Measurements from ENCODE around the gene SEMA5B. TPM values are rescaled to one million over a fixed set of nuclear protein-coding genes. Genes with fewer than 3 reads are reported as not detected.

The SEMA5B gene
- total and polyA plus RNA-seq, 9 of the 15 experiments (the other 6 are each of a cell fraction or from before 2014, with no cell fraction given): not detected

- TF ChIP-seq PKNOX1 (IDR thresholded peaks at IDR 0.05): no peak
- TF ChIP-seq SOX6 (IDR thresholded peaks at IDR 0.05): no peak
- TF ChIP-seq ZNF175 (CRISPR knock-in tag; IDR thresholded peaks at IDR 0.05; ENCODE audit: low read depth): no peak
Observed at GRCh38 chr3:122934251-122934650, 93.3 kb downstream of the SEMA5B start (continued).

- no peaks in the 10 kb centered on the region for H4K20me1 ChIP-seq (replicated peaks; ENCODE audit: control insufficient read depth, insufficient read depth, low read length)
- no peaks in the 10 kb centered on the region for H3K9me1 ChIP-seq (ENCODE audit: control insufficient read depth, insufficient read depth, low read length)
- H3K4me3 ChIP-seq: no peak overlapping the region
- in situ Hi-C loops (cut with MboI): no loop called here
- intact Hi-C loops (cut with micrococcal nuclease): no loop called here
- ATAC-seq: no peak
- no peaks in the 10 kb centered on the region for H3K79me2 ChIP-seq (ENCODE audit: control insufficient read depth, insufficient read depth, low read length)
- no TSS peak for BruUV-seq (replicated peaks)
- ChIA-PET POLR2A (interaction anchor here (0.6 kb wide), 1 partner anchor 68 kb away, joined by 3 read pairs; no protein-coding TSS in a partner anchor), CTCF (ENCODE audit: low intra/inter-chr PET ratio) (no interaction called here)
- H3K36me3 ChIP-seq (ENCODE audit: control insufficient read depth, insufficient read depth, low read length): no peaks in the 10 kb centered on the region
- no peak overlapping the region for H3K4me2 ChIP-seq (ENCODE audit: insufficient read depth, low read length)
- H2AFZ ChIP-seq (ENCODE audit: low read depth, low read length): no peak overlapping the region
- no peaks in the 10 kb centered on the region; a peak in 1 of 5 replicates for H3K4me1 ChIP-seq (replicated peaks in 1 of 2; ENCODE audit: control insufficient read depth in 2 of 2, insufficient read depth in 2 of 2, low read length in 2 of 2)
- no peak overlapping the region for H3K9ac ChIP-seq (ENCODE audit: insufficient read depth in 1 of 2, low read depth in 2 of 2, low read length in 2 of 2)
- no peak for TF ChIP-seq PHF8 (IDR thresholded peaks at IDR 0.05; ENCODE audit: borderline replicate concordance, low read length)
- no peak for TF ChIP-seq JUNB (CRISPR knock-in tag; conservative IDR thresholded peaks at IDR 0.05)
- no peak for TF ChIP-seq MAFG (tag; conservative IDR thresholded peaks at IDR 0.05)
- TF ChIP-seq DNMT1 (IDR thresholded peaks at IDR 0.05): no peak
- no peak for TF ChIP-seq BCL6 (CRISPR knock-in tag; IDR thresholded peaks at IDR 0.05)
- no peak for TF ChIP-seq NR2F6 (CRISPR knock-in tag; IDR thresholded peaks at IDR 0.05)
- TF ChIP-seq ZNF280A (IDR thresholded peaks at IDR 0.05; ENCODE audit: low read depth, partially characterized antibody): no peak
- peak; percentile 6 for FAIRE-seq
- no peak for DNase-seq (ENCODE audit: extremely low read depth in 1 of 4, low spot score in 3 of 4)
- no peaks in the 10 kb centered on the region for H3K9me3 ChIP-seq (replicated peaks; ENCODE audit: control insufficient read depth, insufficient read depth, low read depth, low read length)
- WGBS (ENCODE audit: insufficient coverage, low coverage, missing lambda C conversion rate): 0% methylated on average over 2 of the region's 5 CpGs
- peaks cover 5 to 38% of the 10 kb centered on the region in 2 experiments; a peak in 3 of 5 replicates for H3K27me3 ChIP-seq (ENCODE audit: control insufficient read depth in 2 of 2, insufficient read depth in 2 of 2, low read length in 2 of 2)
- H3K27ac ChIP-seq (ENCODE audit: extremely low read depth, low read depth, low read length): no peak overlapping the region
Observed at GRCh38 chr3:122932251-122932967, 95.2 kb downstream of the SEMA5B start.

Measured in K562 (cell line).